NCI-H2171 treated with DMSO at 0.1 percent for 48 hours (cell line): ENCODE results near the gene ADM5.

Experiments used
- DNase-seq: peaks from one replicate; lab custom pipeline; 2025; lab: John Stamatoyannopoulos, UW

The ADM5 gene, protein sequence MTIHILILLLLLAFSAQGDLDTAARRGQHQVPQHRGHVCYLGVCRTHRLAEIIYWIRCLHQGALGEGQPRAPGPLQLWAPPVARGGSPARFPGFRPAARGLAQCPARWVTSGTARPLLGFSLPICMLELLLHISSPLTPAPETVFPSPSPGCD

DNA sequence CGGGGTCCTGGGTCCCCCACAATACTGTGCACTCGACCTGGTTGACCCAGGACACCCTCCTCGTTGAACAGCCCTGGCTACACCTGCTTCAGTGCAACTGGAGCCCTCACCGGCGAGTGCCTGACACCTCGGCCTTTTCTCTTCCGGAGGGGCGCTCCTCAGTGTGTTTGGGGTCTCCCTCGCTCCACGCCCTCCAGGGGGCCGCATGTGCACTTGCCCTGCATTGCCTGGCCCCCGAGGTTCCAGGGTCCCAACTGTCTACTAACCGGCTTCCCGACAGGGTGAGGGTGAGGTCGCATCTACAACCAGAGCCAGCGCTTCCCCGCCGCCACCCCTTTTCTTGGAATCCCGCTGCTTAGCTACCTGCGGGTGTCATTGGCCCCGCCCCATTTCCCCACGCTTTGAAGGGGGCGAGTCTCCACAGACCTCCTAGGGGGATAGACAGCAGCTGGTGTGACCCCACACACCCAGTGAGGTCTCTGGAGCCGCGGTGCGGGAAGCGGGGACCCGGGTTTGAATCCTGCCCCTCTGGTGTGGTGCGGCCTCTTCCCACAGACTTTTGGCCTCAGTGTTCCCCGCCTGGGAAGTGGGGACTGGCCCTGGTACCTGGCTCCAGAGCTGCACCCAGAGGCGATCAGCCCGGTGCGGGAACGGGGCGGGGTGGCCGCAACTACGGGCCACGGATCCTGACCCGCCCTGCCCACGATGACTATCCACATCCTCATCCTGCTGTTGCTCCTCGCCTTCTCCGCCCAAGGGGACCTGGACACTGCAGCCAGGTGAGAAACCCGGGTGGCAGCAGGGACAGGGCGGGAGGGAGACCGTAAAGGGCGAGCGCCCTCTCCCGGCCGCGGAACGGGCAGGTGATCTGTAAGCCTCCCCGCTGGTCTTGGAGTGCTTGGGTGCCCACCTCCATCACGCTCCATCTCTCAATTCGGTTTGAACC is at the start of gene ADM5:
ADM5 (plus strand) TSS at position 462 of the 946 bp plus-strand sequence; CDS start at position 706, 244 bp downstream.
- DNase-seq: peak; percentile 59

DNA sequence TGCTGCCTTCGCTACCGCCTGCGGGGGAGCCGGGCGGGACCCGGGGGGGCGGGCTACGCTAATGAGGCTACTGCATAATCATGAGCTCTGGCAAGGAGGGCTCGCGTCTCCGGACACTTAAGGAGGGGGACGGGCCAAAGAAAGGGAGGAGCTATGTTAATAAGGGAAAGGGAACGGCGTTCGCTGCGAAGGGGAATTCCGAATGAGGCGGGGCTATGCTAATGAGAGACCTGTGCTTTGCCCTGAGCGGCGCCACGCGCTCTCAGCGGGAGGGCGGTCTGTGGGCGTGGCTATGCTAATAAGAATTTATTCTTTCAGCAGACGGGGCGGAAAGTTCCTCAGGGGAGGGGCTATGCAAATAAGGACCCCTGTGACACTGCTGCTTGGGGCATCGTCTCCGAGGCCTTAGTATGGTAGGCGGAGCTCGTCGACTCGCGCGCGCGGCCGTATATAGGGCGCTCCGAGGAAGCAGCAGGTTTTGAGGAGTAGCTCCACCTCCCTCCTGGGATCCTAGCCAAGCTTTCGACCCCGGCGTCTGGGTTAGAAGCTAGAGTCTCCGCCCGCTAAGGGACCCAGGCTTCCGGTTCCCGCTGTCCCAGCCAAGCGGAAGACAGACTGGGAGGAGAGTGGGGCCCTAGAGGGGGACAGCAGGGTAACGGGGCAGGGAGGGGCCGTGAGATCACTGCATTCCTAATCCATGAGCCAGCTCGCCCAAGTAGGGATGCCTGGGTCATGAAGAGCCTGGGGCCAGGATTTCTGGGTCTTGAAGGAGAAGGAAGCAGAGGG is 49.1 kb upstream of the ADM5 start, which contains the start of gene RRAS:
RRAS (minus strand) TSS at position 31 of the 786 bp plus-strand sequence. CDS start 45 bp downstream, outside the sequence.
- DNase-seq: peak; percentile 100

DNA sequence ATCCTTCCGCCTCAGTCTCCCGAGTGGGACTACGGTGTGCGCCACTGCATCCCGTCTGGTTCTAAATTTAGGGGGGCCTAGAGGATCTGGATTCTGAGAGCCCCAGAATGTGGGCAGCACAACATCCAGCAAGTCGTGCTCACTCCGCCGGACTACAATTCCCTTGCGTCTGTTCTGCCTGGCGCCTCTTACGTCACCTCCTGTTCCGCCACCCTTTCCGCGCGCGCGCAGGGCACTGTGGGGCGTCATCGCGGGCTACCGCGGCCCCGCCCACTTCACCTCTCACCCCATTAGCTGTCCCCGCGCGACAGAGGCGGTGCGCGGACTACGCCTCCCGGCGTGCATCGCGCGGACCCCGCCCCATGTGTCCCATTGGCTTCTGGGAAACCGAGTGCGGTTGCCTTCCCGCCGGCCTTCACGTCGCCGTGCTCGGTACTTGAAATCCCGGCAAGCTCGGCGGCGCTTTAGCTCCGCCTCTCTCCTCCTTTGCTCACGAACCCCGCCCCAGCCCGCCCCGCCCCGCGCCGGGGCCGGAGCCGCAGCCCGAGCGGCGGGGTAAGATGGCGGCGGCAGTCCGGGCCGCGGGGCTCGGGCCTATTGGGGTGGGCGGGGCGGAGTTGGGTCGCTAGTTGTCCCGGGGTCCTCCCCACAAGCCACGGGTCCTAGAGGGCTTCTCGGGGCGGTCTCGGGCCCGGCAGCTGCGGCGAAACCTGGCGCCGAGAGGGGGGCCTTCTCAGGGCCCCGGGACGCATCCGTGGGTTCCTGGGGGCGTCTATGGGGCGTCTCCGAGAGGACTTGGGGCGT is 47.5 kb upstream of the ADM5 start, which contains the start of gene SCAF1:
SCAF1 (plus strand) TSS at position 522 of the 804 bp plus-strand sequence. CDS start 2,818 bp downstream, outside the sequence.
- peak; percentile 99 for DNase-seq

- peak; percentile 20 for DNase-seq
These were observed 46.8 kb upstream of the ADM5 start for GRCh38 chr19:49642492-49643035.

DNA sequence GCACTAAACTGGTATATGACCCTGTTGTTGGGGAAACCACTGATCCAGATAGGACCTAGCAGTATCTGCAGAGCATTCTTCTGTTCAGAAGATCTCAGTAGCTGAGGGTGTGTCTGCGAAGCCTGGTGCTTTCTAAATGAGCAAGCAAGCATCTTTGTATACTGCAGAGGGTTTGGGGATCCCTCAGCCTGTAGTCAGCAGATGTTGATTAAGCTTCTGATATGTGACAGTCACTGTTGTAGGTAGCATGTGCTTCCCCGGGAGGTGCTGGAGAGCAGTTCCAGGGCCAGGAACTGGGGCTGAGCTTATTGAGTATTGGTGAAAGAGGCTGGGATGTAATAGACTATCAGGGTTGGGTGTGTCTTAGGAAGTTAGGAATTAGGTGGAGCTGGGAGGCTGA is 45.9 kb upstream of the ADM5 start:
- DNase-seq: no peak

DNA sequence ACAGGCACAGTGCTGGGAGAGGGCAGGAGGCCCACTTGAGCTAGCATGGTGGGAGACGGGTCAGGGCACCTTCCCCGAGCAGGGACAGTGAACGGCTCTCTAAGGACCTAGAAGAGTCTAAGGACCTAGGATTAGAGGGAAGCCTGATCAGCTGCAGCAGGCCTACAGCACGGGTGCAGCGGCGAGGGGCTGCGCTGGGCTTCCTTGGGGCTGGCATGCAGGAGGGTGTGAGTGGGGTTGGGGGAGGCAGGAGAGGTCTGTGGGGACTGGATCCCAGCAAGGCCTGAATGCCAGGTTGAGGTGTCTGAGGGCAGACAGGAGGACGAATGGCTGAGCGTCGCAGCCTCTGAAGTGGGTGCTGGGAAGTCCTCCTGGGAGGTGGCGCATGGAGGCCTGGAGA is 43.8 kb upstream of the ADM5 start:
- DNase-seq: no peak

- DNase-seq: no peak
These were observed 43.4 kb upstream of the ADM5 start for GRCh38 chr19:49645995-49646394.

DNA sequence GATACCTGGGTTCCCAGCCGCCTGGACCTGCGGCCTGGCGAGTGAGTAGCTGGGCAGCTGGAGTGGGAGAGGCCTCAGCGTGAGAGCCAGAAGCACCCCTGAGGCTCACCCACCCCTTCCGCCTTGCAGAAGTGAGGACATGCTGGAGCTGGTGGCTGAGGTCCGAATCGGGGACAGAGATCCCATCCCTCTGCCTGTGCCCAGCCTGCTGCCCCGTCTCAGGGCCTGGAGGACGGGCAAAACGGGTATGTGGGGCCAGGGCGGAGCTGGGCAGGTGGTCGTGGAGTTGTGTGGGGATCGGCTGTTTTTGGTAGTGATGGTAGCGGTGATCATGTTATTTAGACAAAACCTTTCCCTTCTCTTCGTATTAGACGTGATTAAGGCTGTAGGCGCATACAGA is 42.8 kb upstream of the ADM5 start:
- DNase-seq: no peak

GRCh38 chr19:49651029-49651819 is 38.2 kb upstream of the ADM5 start:
- no peak for DNase-seq

GRCh38 chr19:49651820-49652550 is 37.4 kb upstream of the ADM5 start:
- no peak for DNase-seq

GRCh38 chr19:49652551-49653465 is 36.6 kb upstream of the ADM5 start:
- DNase-seq: no peak

GRCh38 chr19:49653466-49653806 is 36.0 kb upstream of the ADM5 start:
- DNase-seq: no peak

GRCh38 chr19:49654581-49654980 is 34.8 kb upstream of the ADM5 start:
- DNase-seq: no peak

GRCh38 chr19:49655570-49656455 is 33.6 kb upstream of the ADM5 start:
- DNase-seq: no peak

DNA sequence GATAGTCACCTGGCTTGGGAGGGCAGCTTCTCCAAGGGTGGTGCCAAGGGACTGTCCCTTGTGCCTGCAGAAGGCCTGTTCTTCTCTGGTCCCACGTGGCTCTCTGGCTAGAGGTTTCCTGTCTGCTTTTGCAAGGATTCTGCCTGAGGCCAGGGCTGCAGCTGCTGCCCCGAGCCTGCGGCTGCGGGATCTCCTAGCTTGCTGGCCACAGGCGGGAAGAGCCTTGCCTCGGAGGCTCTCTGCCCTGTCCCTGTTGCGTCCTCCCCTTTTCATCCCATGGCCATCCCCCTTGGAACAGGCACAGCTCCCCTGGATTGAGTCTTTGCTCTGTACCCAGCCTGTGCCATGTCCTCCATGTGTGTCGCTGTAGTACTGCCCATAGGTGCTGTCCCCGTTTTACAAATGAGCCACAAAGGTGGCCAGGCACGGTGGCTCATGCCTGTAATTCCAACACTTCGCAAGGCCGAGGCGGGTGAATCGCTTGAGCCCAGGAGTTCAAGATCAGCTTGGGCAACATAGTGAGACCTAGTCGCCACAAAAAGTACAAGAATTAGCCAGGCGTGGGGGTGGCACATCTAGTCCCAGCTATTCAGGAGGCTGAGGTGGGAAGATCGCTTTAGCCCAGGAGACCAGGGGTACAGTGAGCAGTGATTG is 32.8 kb upstream of the ADM5 start:
- no peak for DNase-seq

- no peak for DNase-seq
These were observed 31.8 kb upstream of the ADM5 start for GRCh38 chr19:49657493-49658138.

GRCh38 chr19:49658139-49658517 is 31.3 kb upstream of the ADM5 start:
- no peak for DNase-seq
